ENCODE results near the gene ACADM.
"Not testable (repeated sequence)": the region's sequence is repeated elsewhere in the genome, so short reads cannot be mapped to it uniquely, and the experiment has no call there.

Gene ACADM

GRCh38 chr1:75720325-75720724, 4.2 kb upstream of the ACADM start:
- Histone ChIP-seq H3K4me1 (ENCODE audit: control insufficient read depth in 1 of 2, insufficient read depth in 2 of 2, low read length in 2 of 2) (peaks cover 0 to under 1% of the 10 kb centered on the region in 2 donors), H3K27ac (ENCODE audit: low read length) (no peak overlapping the region), H3K27me3 (ENCODE audit: low read depth, low read length) (no peaks in the 10 kb centered on the region), H3K9me3 (ENCODE audit: control insufficient read depth in 1 of 2, low read length in 2 of 2) (no peaks in the 10 kb centered on the region), H3K4me3 (ENCODE audit: low read depth in 1 of 2, low read length in 2 of 2) (no peak overlapping the region), H3K36me3 (ENCODE audit: control insufficient read depth in 1 of 2, insufficient read depth in 2 of 2, low read length in 2 of 2) (no peaks in the 10 kb centered on the region)

DNA sequence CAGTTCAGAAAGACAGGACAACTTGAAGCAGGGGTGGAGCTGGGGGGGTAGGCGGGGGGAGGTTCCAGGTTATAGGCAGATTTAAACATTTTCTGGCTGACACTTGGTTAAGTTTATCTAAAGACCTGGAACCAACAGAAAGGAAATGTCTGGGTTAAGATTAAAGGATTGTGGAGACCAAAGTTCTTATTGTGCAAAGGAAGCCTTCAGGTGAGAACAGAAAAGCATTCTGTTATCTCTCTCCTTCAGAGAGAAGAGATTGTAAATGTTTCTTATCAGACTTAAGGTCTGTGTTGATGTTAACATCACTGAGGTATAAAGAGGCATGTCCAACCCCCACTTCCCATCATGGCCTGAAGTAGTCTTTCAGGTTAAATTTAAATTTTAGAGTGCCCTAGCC, 3.7 kb upstream of the ACADM start:
- no peak overlapping the region for H3K27ac ChIP-seq (ENCODE audit: low read length)
- peaks cover 2 to 6% of the 10 kb centered on the region in 2 donors for H3K4me1 ChIP-seq (ENCODE audit: control insufficient read depth in 1 of 2, insufficient read depth in 2 of 2, low read length in 2 of 2)
- no peaks in the 10 kb centered on the region for H3K36me3 ChIP-seq (ENCODE audit: control insufficient read depth in 1 of 2, insufficient read depth in 2 of 2, low read length in 2 of 2)
- H3K9me3 ChIP-seq (ENCODE audit: control insufficient read depth in 1 of 2, low read length in 2 of 2), result no peaks in the 10 kb centered on the region
- no peak overlapping the region for H3K4me3 ChIP-seq (ENCODE audit: low read depth in 1 of 2, low read length in 2 of 2)
- no peaks in the 10 kb centered on the region for H3K27me3 ChIP-seq (ENCODE audit: low read depth, low read length)

DNA sequence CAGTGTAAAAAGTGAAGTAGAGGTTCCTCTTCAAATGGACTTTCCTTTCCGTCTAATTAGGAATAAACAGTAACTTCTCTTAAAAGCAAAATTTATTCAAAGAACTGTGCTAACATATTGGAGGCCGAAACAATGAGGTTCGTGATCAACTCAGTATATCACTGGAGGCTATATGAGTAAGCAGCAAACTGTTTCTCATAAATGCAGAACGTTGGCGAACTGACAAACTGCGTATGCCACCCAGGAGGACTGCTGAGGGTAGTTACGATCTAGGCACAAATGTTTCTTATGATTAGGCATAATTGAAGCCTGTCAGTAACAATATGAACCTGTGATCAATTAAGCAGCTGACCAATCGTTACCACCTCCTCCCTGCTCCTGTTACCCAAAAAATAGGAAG, 2.3 kb upstream of the ACADM start:
- H3K36me3 ChIP-seq (ENCODE audit: control insufficient read depth in 1 of 2, insufficient read depth in 2 of 2, low read length in 2 of 2); H3K9me3 ChIP-seq (ENCODE audit: control insufficient read depth in 1 of 2, low read length in 2 of 2); H3K27ac ChIP-seq (ENCODE audit: low read length); H3K27me3 ChIP-seq (ENCODE audit: low read depth, low read length); H3K4me3 ChIP-seq (ENCODE audit: low read depth in 1 of 2, low read length in 2 of 2): not testable (repeated sequence)
- peaks cover 3 to 15% of the 10 kb centered on the region in 2 donors for H3K4me1 ChIP-seq (ENCODE audit: control insufficient read depth in 1 of 2, insufficient read depth in 2 of 2, low read length in 2 of 2)

DNA sequence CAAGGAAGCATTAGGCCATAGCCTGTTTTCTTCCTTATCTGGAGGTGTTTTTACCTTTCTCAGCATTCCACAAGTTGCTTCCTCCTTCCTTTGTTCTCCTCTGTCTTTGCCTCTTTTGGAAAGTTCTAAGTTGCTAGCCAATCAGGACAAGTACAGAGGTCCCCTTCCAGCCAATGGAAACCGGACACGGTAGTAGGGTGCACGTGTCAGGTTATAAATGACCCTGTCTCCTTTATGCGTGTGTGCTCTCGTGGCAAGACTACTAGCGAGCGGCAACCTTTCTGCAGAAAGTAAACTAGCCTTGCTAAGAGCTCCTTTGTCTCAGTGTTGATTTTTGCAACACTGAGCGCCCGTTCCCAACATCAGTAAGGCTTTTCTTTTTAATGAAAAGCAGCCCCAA, 1.5 kb upstream of the ACADM start:
- peaks cover 3 to 15% of the 10 kb centered on the region in 2 donors for H3K4me1 ChIP-seq (ENCODE audit: control insufficient read depth in 1 of 2, insufficient read depth in 2 of 2, low read length in 2 of 2)
- H3K4me3 ChIP-seq (ENCODE audit: low read depth in 1 of 2, low read length in 2 of 2), result peak overlapping the region in 1 of 2 donors; percentile 83
- no peak overlapping the region for H3K27ac ChIP-seq (ENCODE audit: low read length)
- H3K36me3 ChIP-seq (ENCODE audit: control insufficient read depth in 1 of 2, insufficient read depth in 2 of 2, low read length in 2 of 2), result no peaks in the 10 kb centered on the region
- no peaks in the 10 kb centered on the region for H3K27me3 ChIP-seq (ENCODE audit: low read depth, low read length)
- H3K9me3 ChIP-seq (ENCODE audit: control insufficient read depth in 1 of 2, low read length in 2 of 2), result no peaks in the 10 kb centered on the region

DNA sequence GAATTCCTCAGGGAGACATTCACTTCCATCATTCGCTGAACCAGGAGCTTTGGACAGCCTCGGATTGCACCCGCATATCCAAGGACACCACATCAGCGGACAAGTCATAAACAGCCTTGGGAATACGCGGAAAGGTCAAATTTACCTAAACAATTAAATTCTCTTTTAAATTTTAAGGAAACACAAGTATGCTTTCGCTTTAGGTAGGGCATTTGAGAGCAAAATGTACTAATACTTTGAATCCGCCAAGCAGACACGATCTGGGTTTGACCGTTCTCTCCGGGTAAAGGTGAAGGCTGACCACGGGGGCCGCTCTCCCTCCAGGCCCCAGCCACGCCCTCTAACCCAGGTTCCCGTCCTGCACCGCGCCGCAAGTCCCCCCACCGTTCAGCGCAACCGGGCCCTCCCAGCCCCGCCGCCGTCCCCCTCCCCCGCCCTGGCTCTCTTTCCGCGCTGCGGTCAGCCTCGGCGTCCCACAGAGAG, 479 bp upstream of the ACADM start:
- Histone ChIP-seq H3K36me3 (ENCODE audit: control insufficient read depth in 1 of 2, insufficient read depth in 2 of 2, low read length in 2 of 2) (no peaks in the 10 kb centered on the region), H3K9me3 (ENCODE audit: control insufficient read depth in 1 of 2, low read length in 2 of 2) (no peaks in the 10 kb centered on the region), H3K4me3 (ENCODE audit: low read depth in 1 of 2, low read length in 2 of 2) (peak overlapping the region; percentile 83 to 88), H3K27me3 (ENCODE audit: low read depth, low read length) (no peaks in the 10 kb centered on the region), H3K27ac (ENCODE audit: low read length) (peak overlapping the region; percentile 90), H3K4me1 (ENCODE audit: control insufficient read depth in 1 of 2, insufficient read depth in 2 of 2, low read length in 2 of 2) (peaks cover 3 to 15% of the 10 kb centered on the region in 2 donors)

GRCh38 chr1:75725266-75725665, 757 bp downstream of the ACADM start:
- Histone ChIP-seq H3K36me3 (ENCODE audit: control insufficient read depth in 1 of 2, insufficient read depth in 2 of 2, low read length in 2 of 2) (no peaks in the 10 kb centered on the region), H3K27me3 (ENCODE audit: low read depth, low read length) (no peaks in the 10 kb centered on the region), H3K4me3 (ENCODE audit: low read depth in 1 of 2, low read length in 2 of 2) (peak overlapping the region; percentile 83 to 88), H3K4me1 (ENCODE audit: control insufficient read depth in 1 of 2, insufficient read depth in 2 of 2, low read length in 2 of 2) (peaks cover 3 to 15% of the 10 kb centered on the region in 2 donors), H3K27ac (ENCODE audit: low read length) (peak overlapping the region; percentile 90), H3K9me3 (ENCODE audit: control insufficient read depth in 1 of 2, low read length in 2 of 2) (no peaks in the 10 kb centered on the region)

DNA sequence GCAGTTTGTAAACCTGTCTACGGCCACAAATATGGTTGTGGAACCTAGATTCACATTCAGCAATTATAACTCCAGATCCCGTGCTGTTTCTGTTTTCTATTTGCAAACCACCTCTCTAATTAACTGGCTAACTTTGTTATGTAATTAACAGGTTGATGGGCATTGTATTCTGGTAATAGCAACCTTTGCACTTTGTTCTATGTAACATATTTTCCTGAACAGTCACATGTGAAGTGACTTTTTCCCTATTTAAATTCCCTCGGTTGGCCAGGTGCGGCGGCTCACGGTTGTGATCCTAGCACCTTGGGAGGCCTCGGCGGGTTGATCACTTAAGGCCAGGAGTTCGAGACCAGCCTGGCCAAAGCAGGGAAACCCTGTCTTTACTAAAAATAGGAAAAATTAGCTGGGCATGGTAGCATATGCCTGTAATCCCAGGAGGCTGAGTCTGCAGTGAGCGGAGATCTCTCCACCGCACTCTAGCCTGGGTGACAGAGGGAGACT, 1.4 kb downstream of the ACADM start:
- Histone ChIP-seq H3K27me3 (ENCODE audit: low read depth, low read length) (no peaks in the 10 kb centered on the region), H3K4me1 (ENCODE audit: control insufficient read depth in 1 of 2, insufficient read depth in 2 of 2, low read length in 2 of 2) (peaks cover 3 to 15% of the 10 kb centered on the region in 2 donors), H3K9me3 (ENCODE audit: control insufficient read depth in 1 of 2, low read length in 2 of 2) (no peaks in the 10 kb centered on the region), H3K36me3 (ENCODE audit: control insufficient read depth in 1 of 2, insufficient read depth in 2 of 2, low read length in 2 of 2) (no peaks in the 10 kb centered on the region), H3K27ac (ENCODE audit: low read length) (peak overlapping the region; percentile 90), H3K4me3 (ENCODE audit: low read depth in 1 of 2, low read length in 2 of 2) (peak overlapping the region; percentile 83 to 88)

GRCh38 chr1:75727571-75727970, 3.1 kb downstream of the ACADM start:
- Histone ChIP-seq H3K4me3 (ENCODE audit: low read depth in 1 of 2, low read length in 2 of 2) (no peak overlapping the region), H3K4me1 (ENCODE audit: control insufficient read depth in 1 of 2, insufficient read depth in 2 of 2, low read length in 2 of 2) (peaks cover 3 to 15% of the 10 kb centered on the region in 2 donors), H3K27ac (ENCODE audit: low read length) (no peak overlapping the region), H3K9me3 (ENCODE audit: control insufficient read depth in 1 of 2, low read length in 2 of 2) (no peaks in the 10 kb centered on the region), H3K36me3 (ENCODE audit: control insufficient read depth in 1 of 2, insufficient read depth in 2 of 2, low read length in 2 of 2) (no peaks in the 10 kb centered on the region), H3K27me3 (ENCODE audit: low read depth, low read length) (no peaks in the 10 kb centered on the region)

DNA sequence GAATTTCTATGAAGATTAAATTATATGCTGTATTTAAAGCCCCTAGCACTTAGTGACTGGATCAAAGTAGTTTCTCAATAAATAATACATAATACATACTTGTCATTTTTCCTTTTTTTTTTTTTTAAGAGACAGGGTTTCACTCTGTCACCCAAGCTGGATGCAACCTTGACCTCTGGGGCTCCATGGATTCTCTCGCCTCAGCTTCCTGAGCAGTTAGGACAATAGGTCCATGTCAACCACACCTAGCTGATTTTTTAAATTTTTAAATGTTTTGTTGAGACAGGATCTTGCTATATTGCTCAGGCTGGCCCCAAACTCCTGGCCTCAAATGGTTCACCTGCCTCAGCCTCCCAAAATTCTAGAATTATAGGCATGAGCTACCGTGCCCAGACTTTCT, 5.9 kb downstream of the ACADM start:
- Histone ChIP-seq H3K27ac (ENCODE audit: low read length) (no peak overlapping the region), H3K4me3 (ENCODE audit: low read depth in 1 of 2, low read length in 2 of 2) (no peak overlapping the region), H3K4me1 (ENCODE audit: control insufficient read depth in 1 of 2, insufficient read depth in 2 of 2, low read length in 2 of 2) (peaks cover 3 to 13% of the 10 kb centered on the region in 2 donors), H3K36me3 (ENCODE audit: control insufficient read depth in 1 of 2, insufficient read depth in 2 of 2, low read length in 2 of 2) (peaks cover 14 to 16% of the 10 kb centered on the region in 2 donors), H3K27me3 (ENCODE audit: low read depth, low read length) (no peaks in the 10 kb centered on the region), H3K9me3 (ENCODE audit: control insufficient read depth in 1 of 2, low read length in 2 of 2) (no peaks in the 10 kb centered on the region)

GRCh38 chr1:75731881-75732280, 7.4 kb downstream of the ACADM start:
- Histone ChIP-seq H3K9me3 (ENCODE audit: control insufficient read depth in 1 of 2, low read length in 2 of 2) (no peaks in the 10 kb centered on the region), H3K36me3 (ENCODE audit: control insufficient read depth in 1 of 2, insufficient read depth in 2 of 2, low read length in 2 of 2) (peaks cover 15 to 20% of the 10 kb centered on the region in 2 donors), H3K27ac (ENCODE audit: low read length) (no peak overlapping the region), H3K27me3 (ENCODE audit: low read depth, low read length) (no peaks in the 10 kb centered on the region), H3K4me3 (ENCODE audit: low read depth in 1 of 2, low read length in 2 of 2) (no peak overlapping the region), H3K4me1 (ENCODE audit: control insufficient read depth in 1 of 2, insufficient read depth in 2 of 2, low read length in 2 of 2) (no peaks in the 10 kb centered on the region)

- Histone ChIP-seq H3K4me1 (ENCODE audit: control insufficient read depth in 1 of 2, insufficient read depth in 2 of 2, low read length in 2 of 2) (no peaks in the 10 kb centered on the region), H3K27ac (ENCODE audit: low read length) (no peak overlapping the region), H3K4me3 (ENCODE audit: low read depth in 1 of 2, low read length in 2 of 2) (no peak overlapping the region), H3K36me3 (ENCODE audit: control insufficient read depth in 1 of 2, insufficient read depth in 2 of 2, low read length in 2 of 2) (peaks cover 15 to 20% of the 10 kb centered on the region in 2 donors), H3K9me3 (ENCODE audit: control insufficient read depth in 1 of 2, low read length in 2 of 2) (no peaks in the 10 kb centered on the region), H3K27me3 (ENCODE audit: low read depth, low read length) (no peaks in the 10 kb centered on the region)
These were observed 8.2 kb downstream of the ACADM start for GRCh38 chr1:75732703-75733102.

GRCh38 chr1:75733661-75734060, 9.2 kb downstream of the ACADM start:
- no peaks in the 10 kb centered on the region for H3K4me1 ChIP-seq (ENCODE audit: control insufficient read depth in 1 of 2, insufficient read depth in 2 of 2, low read length in 2 of 2)
- H3K9me3 ChIP-seq (ENCODE audit: control insufficient read depth in 1 of 2, low read length in 2 of 2), result no peaks in the 10 kb centered on the region
- no peak overlapping the region for H3K27ac ChIP-seq (ENCODE audit: low read length)
- peaks cover 17 to 20% of the 10 kb centered on the region in 2 donors for H3K36me3 ChIP-seq (ENCODE audit: control insufficient read depth in 1 of 2, insufficient read depth in 2 of 2, low read length in 2 of 2)
- no peaks in the 10 kb centered on the region for H3K27me3 ChIP-seq (ENCODE audit: low read depth, low read length)
- H3K4me3 ChIP-seq (ENCODE audit: low read depth in 1 of 2, low read length in 2 of 2), result no peak overlapping the region
